NCI-H1092 treated with DMSO at 0.1 percent for 48 hours (cell line): ENCODE data around the gene ANGPTL8.
A peak's percentile ranks its signal among the peaks of the same experiment; 100 is the strongest.

Experiments used
- DNase-seq: peaks from one replicate; lab custom pipeline; 2025; lab: John Stamatoyannopoulos, UW

Gene ANGPTL8

DNA sequence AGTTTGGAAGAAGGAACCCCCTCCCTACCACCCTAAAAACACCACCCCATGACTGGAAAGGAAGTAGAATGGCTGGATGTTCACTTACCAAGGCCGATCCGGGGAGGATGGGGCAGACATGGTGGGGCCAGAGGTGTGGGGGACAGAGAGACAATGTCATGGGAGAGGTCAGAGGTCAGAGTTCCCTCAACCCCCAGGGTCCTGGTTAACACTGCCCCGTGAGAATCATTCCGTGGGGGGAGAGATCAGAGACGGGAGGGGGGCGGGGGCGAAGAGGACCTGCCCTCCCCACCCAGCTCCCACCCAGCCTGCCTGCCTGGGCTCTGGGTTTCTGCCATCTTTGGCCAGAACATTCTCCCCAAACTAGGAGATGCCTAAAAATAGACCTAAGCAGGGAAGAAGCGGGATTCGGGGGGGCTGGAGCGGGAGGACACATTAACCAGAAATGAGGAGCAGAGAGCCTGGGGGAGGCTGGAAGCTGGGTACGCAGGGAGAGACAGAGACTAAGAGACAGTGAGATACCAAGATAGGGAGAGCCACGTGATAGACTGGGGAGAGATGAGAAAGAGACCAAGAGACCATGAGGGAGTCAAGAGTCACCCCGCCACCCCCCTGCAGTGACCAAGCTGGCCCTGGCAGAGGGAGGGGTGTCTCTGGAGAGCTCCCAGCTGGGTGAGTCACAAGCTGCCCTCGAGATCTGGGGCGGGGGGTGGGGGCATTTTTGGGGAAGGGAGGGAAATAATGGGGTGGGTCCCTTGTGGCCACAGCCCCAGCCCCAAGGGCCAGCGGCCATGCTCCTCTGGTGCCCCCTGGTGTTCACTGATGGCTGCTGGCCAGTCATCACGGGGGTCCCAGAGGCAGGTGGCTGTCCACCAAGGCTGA is 36.0 kb upstream of the ANGPTL8 start:
- DNase-seq, result peak; percentile 35

DNA sequence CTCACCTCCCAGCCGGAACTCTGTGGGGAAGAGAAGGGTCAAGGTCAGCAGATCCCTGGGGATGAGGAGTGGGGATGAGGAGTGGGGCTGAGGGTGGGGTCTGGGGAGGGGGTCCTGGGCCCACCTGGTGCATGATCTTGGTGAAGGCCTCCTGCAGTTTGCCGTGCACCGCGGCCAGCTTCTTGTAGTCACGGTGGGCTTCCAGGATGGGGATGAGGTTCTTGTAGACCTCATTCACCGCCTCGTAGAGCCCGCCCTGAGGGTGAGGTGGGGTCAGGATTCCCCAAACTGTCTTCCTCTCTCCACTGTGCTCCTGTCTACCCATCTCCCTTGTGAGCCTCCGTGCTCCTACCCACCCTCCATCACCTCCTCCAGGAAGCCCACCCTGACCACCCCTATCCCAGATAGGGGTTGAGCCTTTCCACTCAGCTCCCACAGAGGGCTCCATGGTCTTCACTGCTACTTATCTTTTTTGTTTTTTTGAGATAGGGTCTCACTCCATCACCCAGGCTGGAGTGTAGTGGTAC is 35.3 kb upstream of the ANGPTL8 start:
- DNase-seq, result no peak

GRCh38 chr19:11204943-11205349 is 34.5 kb upstream of the ANGPTL8 start:
- peak; percentile 1 for DNase-seq

- DNase-seq, result no peak
Measured at GRCh38 chr19:11205939-11206570, 33.4 kb upstream of the ANGPTL8 start.

DNA sequence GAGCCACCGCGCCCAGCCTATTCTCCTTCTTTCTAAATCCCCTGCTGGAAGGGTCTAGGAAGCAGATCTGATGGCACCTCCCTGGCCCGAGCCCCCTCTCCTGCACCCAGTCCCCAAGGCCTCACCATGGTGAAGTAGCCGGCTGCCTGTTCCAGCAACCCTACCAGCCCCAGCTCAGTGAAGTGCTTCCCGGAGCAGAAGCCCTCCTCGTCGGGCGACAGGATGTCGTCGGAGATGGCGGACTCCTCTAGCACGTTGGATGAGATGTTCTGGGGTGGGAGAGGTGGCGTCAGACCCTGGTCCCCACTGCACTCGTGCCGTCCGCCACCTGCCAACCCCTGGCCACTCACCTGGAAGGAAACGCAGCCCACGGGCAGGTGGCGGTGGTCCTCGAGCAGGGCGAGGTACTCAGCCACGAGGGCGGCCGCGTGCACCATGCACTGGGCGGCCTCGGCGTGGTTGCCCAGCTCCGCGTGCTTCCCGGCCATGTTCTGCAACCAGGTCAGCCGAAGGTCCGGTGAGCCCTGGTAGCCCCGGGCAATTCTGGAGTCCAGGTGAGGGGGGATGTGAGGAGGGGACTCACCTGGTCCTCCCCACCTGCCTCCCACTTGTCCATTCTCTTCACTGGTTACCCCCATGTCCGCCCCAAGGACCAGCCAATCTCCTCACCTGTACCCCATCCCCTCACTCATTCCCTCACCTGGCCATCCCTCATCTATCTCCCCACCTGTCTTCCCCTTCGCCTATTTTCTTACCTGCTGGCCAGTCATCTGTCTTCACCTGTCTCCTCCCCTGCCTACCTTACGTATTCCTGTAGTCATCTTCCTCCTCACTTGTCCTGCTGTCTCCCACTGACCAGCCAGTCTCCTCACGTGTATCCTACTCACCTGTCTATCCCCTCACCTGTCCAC is 30.6 kb upstream of the ANGPTL8 start:
- DNase-seq, result no peak

GRCh38 chr19:11209839-11210655 is 29.4 kb upstream of the ANGPTL8 start:
- DNase-seq, result no peak

DNA sequence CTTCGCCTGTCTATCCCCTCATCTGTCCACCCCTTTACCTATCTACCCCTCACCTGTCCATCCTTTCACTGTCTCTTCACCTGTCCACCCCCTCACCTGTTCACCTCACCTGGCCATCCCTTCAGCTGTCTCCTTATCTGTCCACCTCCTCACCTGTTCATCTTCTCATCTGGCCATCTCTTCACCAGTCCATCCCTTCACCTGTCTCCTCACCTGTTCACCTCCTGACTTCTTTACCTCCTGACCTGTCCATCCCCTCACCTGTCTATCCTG is 28.8 kb upstream of the ANGPTL8 start:
- no peak for DNase-seq

DNA sequence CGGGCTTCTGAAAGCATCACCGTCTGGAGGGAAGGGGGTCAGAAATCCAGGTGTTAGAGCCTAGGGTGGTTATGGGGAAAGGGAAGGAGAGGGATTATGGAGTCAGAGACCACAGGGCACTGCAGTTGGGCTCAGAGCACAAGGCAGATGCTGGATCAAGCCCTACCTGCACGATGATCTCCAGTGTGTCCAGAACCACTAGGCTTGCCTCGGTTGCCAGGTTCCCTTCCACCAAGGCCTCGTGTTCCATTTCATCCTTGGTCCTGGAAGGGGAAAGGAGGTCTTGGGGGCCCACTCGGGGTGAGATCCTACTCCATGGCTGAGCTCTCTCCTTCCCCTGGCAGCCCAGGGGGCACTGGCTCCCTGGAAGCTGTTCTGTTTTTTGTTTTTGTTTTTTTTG is 25.0 kb upstream of the ANGPTL8 start:
- no peak for DNase-seq

GRCh38 chr19:11221082-11221598 is 18.3 kb upstream of the ANGPTL8 start:
- no peak for DNase-seq

DNA sequence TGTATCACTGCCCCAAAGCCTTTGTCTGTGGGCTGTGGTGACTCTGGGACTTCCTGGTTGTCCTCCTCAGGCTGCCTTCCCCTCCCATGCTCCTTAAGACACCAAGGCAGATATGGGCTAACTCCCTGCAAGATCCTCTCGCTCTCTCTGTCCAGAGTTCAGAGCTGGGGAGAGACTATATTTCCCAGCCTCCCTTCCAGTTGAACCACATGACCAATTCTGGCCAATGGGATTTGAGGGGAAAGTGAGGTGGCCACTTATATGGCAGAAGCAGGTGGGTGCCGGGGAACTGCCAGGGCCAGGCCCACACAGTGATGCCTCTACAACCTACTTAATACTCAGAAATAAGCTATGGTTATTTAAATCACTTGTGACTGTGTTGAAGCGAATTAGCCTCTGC is 16.2 kb upstream of the ANGPTL8 start:
- DNase-seq, result no peak

DNA sequence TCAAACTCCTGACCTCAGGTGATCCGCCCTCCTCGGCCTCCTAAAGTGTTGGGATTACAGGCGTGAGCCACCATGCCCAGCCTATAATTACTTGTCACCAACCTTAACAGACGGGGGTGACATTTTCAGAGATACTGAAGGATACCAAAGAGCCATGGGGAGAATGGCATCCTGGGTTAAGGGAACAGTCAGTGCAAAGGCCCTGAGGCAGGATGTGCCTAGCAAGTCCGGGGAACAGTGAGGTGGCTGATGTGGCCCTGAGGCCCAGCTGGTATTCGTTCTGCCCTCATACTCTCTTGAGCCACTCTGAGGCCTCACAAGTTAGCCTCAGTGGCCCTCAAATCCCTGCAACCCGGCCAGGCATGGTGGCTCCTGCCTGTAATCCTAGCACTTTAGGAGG is 15.0 kb upstream of the ANGPTL8 start:
- DNase-seq, result no peak

DNA sequence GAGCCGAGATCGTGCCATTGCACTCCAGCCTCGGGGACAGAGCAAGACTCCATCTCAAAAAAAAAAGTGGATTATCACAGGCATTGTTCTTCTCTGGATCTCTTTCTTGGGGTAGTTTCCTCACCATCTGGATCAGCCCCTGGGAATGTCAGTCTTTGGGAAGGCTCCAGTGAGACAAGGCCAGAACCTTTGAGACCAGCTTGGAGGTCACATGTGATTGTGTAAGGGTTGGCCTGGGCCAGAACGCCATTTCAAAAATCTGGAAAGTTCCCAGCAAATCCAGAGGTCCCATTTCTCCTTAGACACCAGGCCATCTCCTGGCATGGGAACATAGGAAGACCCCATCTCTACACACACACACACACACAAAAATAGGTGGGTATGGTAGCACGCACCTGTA is 14.2 kb upstream of the ANGPTL8 start:
- DNase-seq, result no peak

DNA sequence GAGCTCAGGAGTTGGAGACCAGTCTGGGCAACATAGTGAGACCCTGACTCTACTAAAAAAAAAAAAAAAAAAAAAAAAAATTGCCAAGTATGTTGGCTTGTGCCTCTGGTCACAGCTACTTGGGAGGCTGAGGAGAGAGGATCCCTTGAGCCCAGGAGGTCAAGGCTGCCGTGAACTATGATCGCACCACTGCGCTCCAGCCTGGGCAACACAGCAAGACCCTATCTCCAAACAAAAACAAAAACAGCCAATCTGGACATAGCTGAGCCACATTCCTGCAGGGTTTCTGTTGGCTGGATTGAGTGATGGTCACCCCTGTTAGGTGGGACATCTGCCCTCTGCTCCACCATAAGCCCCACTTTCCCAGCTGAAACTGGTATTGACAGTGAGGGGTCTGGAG is 13.6 kb upstream of the ANGPTL8 start:
- DNase-seq, result no peak

DNA sequence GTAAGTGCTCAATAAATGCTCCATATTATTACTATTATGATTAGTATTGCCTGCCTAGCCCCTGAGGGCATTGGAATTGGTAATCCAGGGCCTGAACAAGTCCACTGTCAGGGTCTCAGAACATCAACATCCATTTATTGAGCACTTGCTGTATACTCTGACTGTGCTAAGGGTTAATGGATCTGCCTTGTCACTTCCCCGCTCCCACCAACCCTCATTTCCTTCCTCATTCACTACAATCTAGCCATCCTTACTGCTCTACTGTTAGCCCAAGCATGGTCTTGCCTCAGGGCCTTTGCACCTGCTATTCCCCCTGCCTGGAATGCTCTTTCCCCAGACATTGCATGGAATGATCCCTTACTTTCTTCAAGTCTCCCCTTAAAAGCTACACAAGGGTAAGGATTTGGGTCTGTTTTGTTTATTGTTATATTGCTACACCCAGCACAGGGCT is 12.7 kb upstream of the ANGPTL8 start:
- DNase-seq, result no peak

DNA sequence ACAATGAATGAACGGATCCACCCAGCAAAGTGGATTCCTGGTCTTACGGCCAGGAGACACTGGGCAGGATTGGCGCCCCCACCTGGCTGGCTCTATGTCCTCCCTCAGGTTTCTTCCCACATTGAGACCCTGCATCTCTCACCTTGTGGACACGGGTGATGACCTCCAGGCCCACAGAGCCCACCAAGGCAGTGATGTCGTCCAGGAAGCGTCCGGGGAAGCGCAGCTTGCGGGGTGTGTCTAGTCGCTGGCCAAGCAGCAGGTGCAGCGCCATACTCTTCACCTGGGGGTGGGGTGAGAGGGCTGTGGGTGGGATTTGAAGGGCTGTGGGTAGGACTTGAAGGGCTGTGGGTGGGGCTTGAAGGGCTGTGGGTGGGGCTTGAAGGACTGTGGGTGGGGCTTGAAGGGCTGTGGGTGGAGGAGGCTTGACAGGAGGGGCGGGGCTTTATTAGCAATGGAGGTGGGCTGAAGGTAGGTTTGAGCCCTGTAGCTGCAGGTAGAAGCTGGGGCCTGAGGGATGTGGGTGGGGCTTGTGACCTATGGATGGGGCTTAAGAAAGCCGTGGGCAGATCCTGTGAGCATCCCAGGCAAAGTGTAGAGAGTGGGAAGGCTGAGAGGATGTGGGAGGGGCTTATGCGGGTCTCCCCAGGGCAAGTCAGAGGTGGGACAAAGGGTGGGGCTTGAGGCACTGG is 12.1 kb upstream of the ANGPTL8 start:
- no peak for DNase-seq

- no peak for DNase-seq
Measured at GRCh38 chr19:11230621-11231386, 8.6 kb upstream of the ANGPTL8 start.

DNA sequence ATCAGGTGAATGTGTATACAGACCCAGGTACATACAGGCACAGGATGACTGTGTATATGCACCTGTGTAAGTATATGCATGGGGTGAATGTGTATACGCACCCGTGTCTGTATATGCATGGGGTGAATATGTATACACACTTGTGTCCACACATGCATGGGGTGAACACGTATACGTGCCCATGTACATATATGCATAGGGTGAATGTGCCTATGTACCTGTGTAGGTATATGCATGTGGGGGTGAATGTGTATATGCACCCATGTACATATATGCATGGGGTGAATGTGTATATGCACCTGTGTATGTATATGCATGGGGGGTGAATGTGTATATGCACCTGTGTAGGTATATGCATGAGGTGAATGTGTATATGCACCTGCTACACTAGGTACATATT is 6.9 kb upstream of the ANGPTL8 start:
- no peak for DNase-seq

GRCh38 chr19:11233073-11233472 is 6.3 kb upstream of the ANGPTL8 start:
- no peak for DNase-seq

GRCh38 chr19:11234486-11235075 is 4.8 kb upstream of the ANGPTL8 start:
- no peak for DNase-seq
